Measurements from ENCODE around the gene C22orf23.
"Not testable (repeated sequence)": the region's sequence is repeated elsewhere in the genome, so short reads cannot be mapped to it uniquely, and the experiment has no call there.

The C22orf23 gene

DNA sequence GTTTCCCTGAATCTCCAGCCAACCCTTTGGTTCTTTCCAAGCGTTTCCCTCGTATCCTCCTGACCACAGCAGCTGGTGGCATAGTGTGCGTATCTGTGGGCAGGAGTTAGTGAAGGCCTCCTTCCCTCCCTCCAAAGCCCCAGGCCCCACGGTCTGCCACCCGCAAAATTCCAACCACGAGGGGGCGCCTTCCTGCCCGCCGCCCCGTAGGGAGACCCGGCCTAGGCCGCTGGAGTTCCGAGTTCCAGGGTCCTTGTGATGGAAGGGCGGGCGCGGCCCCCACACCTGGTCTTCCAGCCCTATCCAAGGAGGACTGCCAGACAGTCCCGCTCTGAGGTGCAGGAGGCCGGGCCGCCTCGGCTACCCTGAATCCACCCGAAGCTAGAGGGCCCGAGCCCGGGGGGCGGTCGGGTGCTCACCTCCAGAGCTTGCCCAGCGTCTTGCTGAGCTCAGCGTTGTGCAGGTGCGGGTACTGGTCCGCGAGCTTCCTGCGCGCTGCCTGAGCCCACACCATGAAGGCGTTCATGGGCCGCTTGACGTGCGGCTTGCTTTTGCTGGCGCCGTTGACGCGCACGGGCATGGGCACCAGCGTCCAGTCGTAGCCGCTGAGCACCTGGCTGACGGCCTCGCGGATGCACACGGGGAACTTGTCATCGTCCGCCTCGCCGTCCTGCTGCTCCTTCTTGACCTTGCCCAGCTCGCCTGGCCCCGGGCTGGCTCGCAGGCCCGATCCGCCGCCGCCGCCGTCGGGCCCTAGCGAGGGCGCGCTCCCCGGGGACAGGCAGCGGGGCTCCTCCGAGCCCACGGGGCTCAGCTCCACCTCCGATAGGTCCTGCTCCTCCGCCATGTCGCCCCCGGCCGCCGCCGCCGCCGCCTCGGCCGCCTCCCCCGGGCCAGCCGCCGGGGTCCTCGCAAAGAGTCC lies 29.8 kb upstream of the C22orf23 start:
- DNase-seq (ENCODE audit: low spot score): no peak
- in situ Hi-C loops (cut with MboI; ENCODE audit: low pct_unique_long_range_greater_than_20kb, low sequenced_read_pairs, unreplicated experiment): no loop called here
- TF ChIP-seq CTCF (IDR thresholded peaks at IDR 0.05; ENCODE audit: extremely low read depth, insufficient read depth, missing control alignments): no peak

DNA sequence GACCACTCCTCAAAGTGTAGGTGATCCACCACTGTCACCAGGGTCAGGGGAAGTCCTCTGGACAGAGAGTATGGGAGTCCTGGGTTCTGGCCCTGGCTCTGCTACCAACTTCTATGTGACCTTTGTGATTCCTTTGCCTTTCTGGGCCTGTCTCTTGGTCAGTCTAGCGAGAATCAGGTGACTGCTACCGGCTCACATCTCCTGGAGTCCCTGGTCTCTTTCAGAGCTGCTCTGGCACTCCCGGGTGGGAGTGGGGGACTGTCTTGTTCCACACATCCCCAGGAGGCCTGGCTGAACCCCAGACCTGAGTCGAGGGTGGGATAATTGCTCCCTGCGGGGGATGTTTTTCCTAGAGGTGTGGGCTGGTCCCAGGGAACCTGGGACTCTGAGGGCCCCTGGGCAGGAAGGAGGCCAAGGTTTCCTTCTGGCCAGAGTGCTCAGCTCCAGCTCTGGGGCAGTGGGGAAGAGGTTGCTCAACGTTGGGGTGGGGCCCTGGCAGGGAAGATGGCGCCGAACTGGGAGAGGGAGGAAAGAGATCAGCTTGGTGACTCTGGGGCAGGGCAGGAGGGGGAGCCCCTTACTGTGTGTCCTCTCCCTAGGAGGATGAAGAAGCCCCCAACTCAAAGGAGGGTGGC lies 28.9 kb upstream of the C22orf23 start:
- no peak for DNase-seq (ENCODE audit: low spot score)
- in situ Hi-C loops (cut with MboI; ENCODE audit: low pct_unique_long_range_greater_than_20kb, low sequenced_read_pairs, unreplicated experiment): no loop called here
- no peak for TF ChIP-seq CTCF (IDR thresholded peaks at IDR 0.05; ENCODE audit: extremely low read depth, insufficient read depth, missing control alignments)

DNA sequence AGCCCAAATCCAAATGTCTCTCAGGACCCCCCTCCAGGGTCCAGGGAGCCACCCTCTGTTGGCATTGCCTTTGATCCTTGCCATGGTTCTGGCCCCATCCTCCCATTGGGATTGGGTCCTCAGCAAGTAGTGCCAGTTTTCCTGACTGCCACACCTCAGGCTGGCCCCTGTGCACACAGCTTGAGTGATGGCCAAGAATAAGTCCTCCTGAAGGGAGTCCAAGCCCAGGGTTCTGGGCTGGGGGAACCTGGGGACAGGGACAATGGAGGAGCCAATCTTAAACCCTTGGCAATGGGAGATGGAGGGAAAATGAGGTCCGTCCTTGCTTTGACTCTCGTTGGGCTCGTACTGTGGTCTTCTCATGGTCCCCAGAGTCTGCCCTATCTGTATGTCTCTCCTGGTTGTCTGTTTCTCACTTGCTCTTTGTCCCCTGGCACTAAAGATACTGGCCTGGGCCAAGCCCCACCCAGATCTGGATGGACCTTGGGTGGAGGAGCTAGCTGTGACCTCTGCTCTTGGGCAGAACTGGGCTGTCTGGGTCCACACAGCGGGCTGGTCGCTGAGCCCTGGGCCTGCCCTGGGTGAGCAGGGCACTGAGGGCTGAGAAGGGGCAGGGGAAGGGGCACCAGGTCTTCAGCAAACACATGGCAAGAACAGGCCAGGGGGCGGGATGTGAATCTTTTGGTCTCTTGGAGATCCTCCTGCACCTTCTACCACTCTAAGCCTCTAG lies 28.0 kb upstream of the C22orf23 start:
- in situ Hi-C loops (cut with MboI; ENCODE audit: low pct_unique_long_range_greater_than_20kb, low sequenced_read_pairs, unreplicated experiment): no loop called here
- TF ChIP-seq CTCF (IDR thresholded peaks at IDR 0.05; ENCODE audit: extremely low read depth, insufficient read depth, missing control alignments): no peak
- no peak for DNase-seq (ENCODE audit: low spot score)

- no peak for DNase-seq (ENCODE audit: low spot score)
- in situ Hi-C loops (cut with MboI; ENCODE audit: low pct_unique_long_range_greater_than_20kb, low sequenced_read_pairs, unreplicated experiment): no loop called here
- no peak for TF ChIP-seq CTCF (IDR thresholded peaks at IDR 0.05; ENCODE audit: extremely low read depth, insufficient read depth, missing control alignments)
Observed at GRCh38 chr22:37979782-37980181, 26.4 kb upstream of the C22orf23 start.

DNA sequence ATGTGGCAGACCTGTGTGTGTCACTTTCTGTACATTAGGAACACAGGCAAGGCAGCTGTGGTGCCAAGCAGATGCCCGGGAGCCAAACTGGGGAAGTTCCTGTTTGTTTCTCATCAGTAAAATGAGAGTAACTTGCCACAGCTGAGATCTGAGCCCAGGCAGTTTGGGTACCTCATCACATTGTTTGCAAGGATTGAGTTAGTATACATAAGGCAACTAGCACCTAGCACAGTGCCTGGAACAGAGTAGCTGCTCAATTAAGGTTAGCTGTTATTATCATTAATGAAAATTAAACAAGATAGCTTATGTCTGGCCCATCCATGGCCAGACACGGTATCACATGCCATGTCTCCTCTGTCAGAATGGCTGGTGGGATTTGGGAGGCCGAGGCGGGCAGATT lies 23.1 kb upstream of the C22orf23 start:
- TF ChIP-seq CTCF (IDR thresholded peaks at IDR 0.05; ENCODE audit: extremely low read depth, insufficient read depth, missing control alignments): no peak
- in situ Hi-C loops (cut with MboI; ENCODE audit: low pct_unique_long_range_greater_than_20kb, low sequenced_read_pairs, unreplicated experiment): no loop called here
- no peak for DNase-seq (ENCODE audit: low spot score)

DNA sequence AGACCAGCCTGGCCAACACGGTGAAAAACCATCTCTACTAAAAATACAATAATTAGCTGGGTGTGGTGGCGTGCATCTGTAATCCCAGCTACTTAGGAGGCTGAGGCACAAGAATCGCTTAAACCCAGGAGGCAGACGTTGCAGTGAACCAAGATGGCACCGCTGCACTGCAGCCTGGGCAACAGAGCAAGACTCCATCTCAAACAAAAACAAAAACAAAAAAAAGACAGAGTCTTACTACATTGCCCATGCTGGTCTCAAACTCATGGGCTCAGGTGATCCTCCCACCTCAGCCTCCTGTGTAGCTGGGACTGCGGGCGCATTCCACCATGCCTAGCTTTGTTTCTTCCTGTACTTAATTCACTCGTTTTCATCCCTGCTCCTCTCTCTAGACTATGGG lies 22.6 kb upstream of the C22orf23 start:
- in situ Hi-C loops (cut with MboI; ENCODE audit: low pct_unique_long_range_greater_than_20kb, low sequenced_read_pairs, unreplicated experiment); DNase-seq (ENCODE audit: low spot score): not testable (repeated sequence)

Data from GM13977 (cell line).